ENCODE results near the gene CTNNA2. TPM values are rescaled to one million over a fixed set of nuclear protein-coding genes. Genes with fewer than 3 reads are reported as not detected.

The CTNNA2 gene
- total RNA-seq, 6 experiments from 2014 or later, result 0.44 TPM; not detected in 5

- intact Hi-C loops (cut with DNase I), result no loop called here
- 37% methylated on average over 3 of the region's 3 CpGs for WGBS (ENCODE audit: insufficient coverage, low coverage, low lambda C conversion rate, missing lambda C conversion rate)
Observed at GRCh38 chr2:79529636-79530035, 16.8 kb downstream of the CTNNA2 start.

GRCh38 chr2:79530443-79530842, 17.6 kb downstream of the CTNNA2 start:
- H3K36me3 ChIP-seq, result no peaks in the 10 kb centered on the region
- ATAC-seq, result peak in 3 of 4 donors; percentile 52 to 74 (median 59)
- no peaks in the 10 kb centered on the region for H3K9me3 ChIP-seq
- DNase-seq, result no peak
- no peaks in the 10 kb centered on the region for H3K27me3 ChIP-seq
- H3K4me1 ChIP-seq, result no peaks in the 10 kb centered on the region
- H3K4me3 ChIP-seq, result no peak overlapping the region
- no peak for TF ChIP-seq POLR2A (IDR thresholded peaks at IDR 0.05)
- TF ChIP-seq CTCF (IDR thresholded peaks at IDR 0.05), result peak in 3 of 4 donors; percentile 21 to 32 (median 21)
- 3% methylated on average over 1 of the region's 1 CpG for WGBS (ENCODE audit: insufficient coverage, low coverage, low lambda C conversion rate, missing lambda C conversion rate)
- H3K27ac ChIP-seq, result no peak overlapping the region
- intact Hi-C loops (cut with DNase I), result no loop called here

More at GRCh38 chr2:79529636-79530035, 16.8 kb downstream of the CTNNA2 start:
- Histone ChIP-seq H3K36me3 (no peaks in the 10 kb centered on the region), H3K27ac (no peak overlapping the region), H3K9me3 (no peaks in the 10 kb centered on the region), H3K27me3 (no peaks in the 10 kb centered on the region), H3K4me3 (no peak overlapping the region), H3K4me1 (no peaks in the 10 kb centered on the region)
- no peak for DNase-seq
- TF ChIP-seq CTCF (IDR thresholded peaks at IDR 0.05) (no peak), POLR2A (IDR thresholded peaks at IDR 0.05) (no peak)
- no peak for ATAC-seq

- Histone ChIP-seq H3K4me3 (no peak overlapping the region), H3K36me3 (no peaks in the 10 kb centered on the region), H3K27me3 (no peaks in the 10 kb centered on the region), H3K27ac (no peak overlapping the region), H3K9me3 (no peaks in the 10 kb centered on the region), H3K4me1 (no peaks in the 10 kb centered on the region)
- intact Hi-C loops (cut with DNase I), result no loop called here
- DNase-seq (no peak), ATAC-seq (no peak)
- 55% methylated on average over 2 of the region's 2 CpGs for WGBS (ENCODE audit: insufficient coverage, low coverage, low lambda C conversion rate, missing lambda C conversion rate)
- TF ChIP-seq POLR2A (IDR thresholded peaks at IDR 0.05) (no peak), CTCF (IDR thresholded peaks at IDR 0.05) (no peak)
Observed at GRCh38 chr2:79547568-79547967, 34.7 kb downstream of the CTNNA2 start.

- Histone ChIP-seq H3K27me3 (no peaks in the 10 kb centered on the region), H3K36me3 (no peaks in the 10 kb centered on the region), H3K27ac (no peak overlapping the region), H3K4me1 (no peaks in the 10 kb centered on the region), H3K4me3 (no peak overlapping the region), H3K9me3 (no peaks in the 10 kb centered on the region)
- ATAC-seq (no peak), DNase-seq (no peak)
- no CpG with 5 or more reads among the region's 1 CpG for WGBS (ENCODE audit: insufficient coverage, low coverage, low lambda C conversion rate, missing lambda C conversion rate)
- intact Hi-C loops (cut with DNase I), result no loop called here
- TF ChIP-seq POLR2A (IDR thresholded peaks at IDR 0.05), result no peak
- no peak for TF ChIP-seq CTCF (IDR thresholded peaks at IDR 0.05)
Observed at GRCh38 chr2:79552653-79553052, 39.8 kb downstream of the CTNNA2 start.

- ATAC-seq, result no peak
- no peak for TF ChIP-seq POLR2A (IDR thresholded peaks at IDR 0.05)
- no peaks in the 10 kb centered on the region for H3K4me1 ChIP-seq
- intact Hi-C loops (cut with DNase I), result no loop called here
- H3K27ac ChIP-seq, result no peak overlapping the region
- no peaks in the 10 kb centered on the region for H3K27me3 ChIP-seq
- H3K9me3 ChIP-seq, result no peaks in the 10 kb centered on the region
- H3K36me3 ChIP-seq, result no peaks in the 10 kb centered on the region
- no peak overlapping the region for H3K4me3 ChIP-seq
- DNase-seq, result no peak
Observed at GRCh38 chr2:79554899-79555298, 42.0 kb downstream of the CTNNA2 start.

All from right lobe of liver (tissue), 6 donors.